GM18951 (cell line): Measurements from ENCODE around the gene C2orf81.
"Not testable (repeated sequence)": the region's sequence is repeated elsewhere in the genome, so short reads cannot be mapped to it uniquely, and the experiment has no call there.

Experiments used
- POLR2A ChIP-seq: IDR thresholded peaks from 4 replicates; pipeline ENCODE4 v1.6.1; 2011; ENCODE audit warnings: mild to moderate bottlenecking; ENCODE audit not compliant: insufficient read length, insufficient read depth; ENCODE audit errors: extremely low read depth
- in situ Hi-C: fragments of 300-500 bp; cut with MboI; formaldehyde crosslinking; loops from one replicate; pipeline ENCODE4 v1.12.0; 2022; ENCODE audit warnings: low sequenced_read_pairs, mixed read lengths, inconsistent platforms; ENCODE audit not compliant: unreplicated experiment

C2orf81 gene

GRCh38 chr2:74423231-74424095 is 2.0 kb upstream of the C2orf81 start:
- in situ Hi-C loops = no loop called here
- no peak for TF ChIP-seq POLR2A

DNA sequence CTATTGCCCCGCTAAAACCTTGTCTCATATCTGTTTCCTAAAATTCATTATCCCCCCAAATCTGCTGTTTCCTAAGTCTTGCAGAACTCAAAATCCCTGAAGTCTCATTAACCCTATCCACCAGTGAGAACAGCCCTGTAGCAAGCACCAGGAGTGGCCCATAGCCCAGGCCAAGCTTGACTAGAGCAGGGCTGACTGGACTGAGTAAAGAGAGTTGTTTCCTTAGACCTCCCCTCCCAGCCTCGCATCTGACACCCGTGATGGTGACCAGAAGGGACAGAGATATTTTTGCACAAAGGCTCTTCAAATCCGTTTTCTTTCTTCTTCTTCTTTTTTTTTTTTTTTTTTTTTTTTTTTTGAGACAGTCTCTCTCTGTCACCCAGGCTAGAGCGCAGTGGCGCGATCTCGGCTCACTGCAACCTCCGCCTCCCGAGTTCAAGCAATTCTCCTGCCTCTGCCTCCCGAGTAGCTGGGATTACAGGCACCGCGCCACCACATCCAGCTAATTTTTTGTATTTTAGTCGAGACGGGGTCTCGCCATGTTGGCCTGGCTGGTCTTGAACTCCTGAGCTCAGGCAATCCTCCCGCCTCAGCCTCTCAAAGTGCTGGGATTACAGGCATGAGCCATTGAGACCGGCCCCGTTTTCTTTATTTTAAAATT is 846 bp downstream of the C2orf81 start:
- in situ Hi-C loops = not testable (repeated sequence)

- in situ Hi-C loops = no loop called here
- no peak for TF ChIP-seq POLR2A
Observed at GRCh38 chr2:74420006-74420405, 1.4 kb downstream of the C2orf81 start.

DNA sequence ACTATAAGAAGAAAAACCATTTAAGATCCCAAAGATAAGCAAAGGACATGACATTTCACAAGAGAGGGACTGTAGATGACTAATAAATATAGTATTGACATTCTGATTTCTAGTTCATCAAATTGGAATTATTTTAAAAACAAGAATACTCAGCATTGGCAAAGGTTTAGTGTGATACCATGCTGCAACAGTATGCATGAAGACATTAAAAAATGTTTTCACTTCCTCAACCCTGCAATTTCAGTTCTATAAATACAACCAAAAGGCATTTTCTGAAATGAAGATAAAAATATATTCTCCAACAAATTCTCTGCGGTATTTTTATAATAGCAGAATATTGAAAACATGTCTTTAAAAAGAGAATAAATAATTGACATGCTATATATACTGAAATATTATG is 2.1 kb downstream of the C2orf81 start:
- no peak for TF ChIP-seq POLR2A
- in situ Hi-C loops = no loop called here

- in situ Hi-C loops = no loop called here
Observed at GRCh38 chr2:74418312-74418711, 3.1 kb downstream of the C2orf81 start.

GRCh38 chr2:74417763-74418162 is 3.7 kb downstream of the C2orf81 start:
- no peak for TF ChIP-seq POLR2A
- in situ Hi-C loops = no loop called here

More at GRCh38 chr2:74418312-74418711, 3.1 kb downstream of the C2orf81 start:
- no peak for TF ChIP-seq POLR2A

GRCh38 chr2:74417197-74417596 is 4.2 kb downstream of the C2orf81 start:
- TF ChIP-seq POLR2A = no peak
- in situ Hi-C loops = no loop called here

- in situ Hi-C loops = no loop called here
- TF ChIP-seq POLR2A = no peak
Observed at GRCh38 chr2:74416778-74417177, 4.6 kb downstream of the C2orf81 start.

- in situ Hi-C loops = no loop called here
- no peak for TF ChIP-seq POLR2A
Observed at GRCh38 chr2:74415762-74416395, 5.5 kb downstream of the C2orf81 start.

DNA sequence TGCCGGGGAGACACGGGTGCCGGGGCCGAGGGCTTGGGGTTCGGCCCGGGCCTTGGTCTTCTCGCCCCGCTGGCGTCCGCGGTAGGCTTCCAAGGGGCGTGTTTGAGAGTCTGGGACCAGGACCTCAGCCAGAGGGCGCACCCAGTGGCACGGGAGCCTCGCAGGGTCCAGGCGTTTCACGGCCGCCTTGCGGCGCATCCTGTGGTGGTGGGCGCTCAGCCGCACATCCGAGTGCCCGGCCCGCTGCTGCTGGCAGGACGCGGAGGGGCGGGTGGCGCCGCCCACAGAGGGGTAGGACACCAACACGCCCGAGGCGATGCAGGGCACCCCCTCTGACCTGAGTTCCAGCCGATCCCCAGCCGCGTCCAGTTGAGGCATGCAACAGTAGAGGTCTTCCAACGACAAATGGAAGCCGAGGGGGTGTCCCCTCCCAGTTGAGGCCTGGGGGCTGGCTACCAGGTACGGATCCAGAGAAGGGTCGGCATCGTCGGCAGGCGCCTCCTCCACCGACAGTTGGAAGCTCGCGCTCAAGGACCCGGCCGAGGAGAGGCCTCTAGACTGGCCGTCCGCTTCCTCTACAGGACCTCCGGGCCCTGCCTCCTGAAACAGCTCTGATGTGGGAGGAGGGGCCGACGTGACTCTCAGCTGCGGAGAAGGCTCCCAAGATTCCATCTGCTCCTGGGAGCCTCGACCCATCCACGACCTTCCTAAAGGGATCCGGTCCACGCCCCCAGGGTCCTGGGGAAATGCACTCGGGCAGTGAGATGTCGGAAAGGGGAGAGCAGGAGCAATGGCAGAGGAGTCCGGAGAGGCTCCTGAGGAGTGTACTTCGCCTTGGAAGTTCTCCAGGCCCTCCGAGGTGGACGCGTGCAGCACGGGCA is 6.3 kb downstream of the C2orf81 start:
- no peak for TF ChIP-seq POLR2A
- in situ Hi-C loops = no loop called here

DNA sequence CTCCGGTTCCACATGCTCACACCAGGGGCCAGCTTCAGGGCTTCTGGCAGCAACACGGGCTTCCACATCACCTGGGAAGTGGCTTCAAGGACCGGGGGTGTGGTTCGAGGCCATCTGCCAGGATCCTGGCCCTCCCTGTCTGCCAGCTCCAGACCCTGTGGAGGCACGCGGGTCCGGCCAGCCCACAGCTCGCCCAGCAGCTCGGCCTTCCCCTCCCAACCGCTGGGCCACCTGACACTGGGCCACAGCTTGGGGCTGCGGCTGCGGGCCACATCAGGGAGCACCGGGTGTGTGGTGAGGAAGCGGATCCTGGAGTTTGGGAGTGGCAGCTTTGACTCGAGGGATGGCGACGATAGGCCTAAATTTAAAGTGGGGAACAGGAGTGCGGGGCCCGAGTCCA is 7.0 kb downstream of the C2orf81 start:
- in situ Hi-C loops = no loop called here
- TF ChIP-seq POLR2A = no peak

GRCh38 chr2:74413001-74413698 is 8.3 kb downstream of the C2orf81 start:
- in situ Hi-C loops = no loop called here

More at GRCh38 chr2:74413001-74413698, 8.3 kb downstream of the C2orf81 start:
- TF ChIP-seq POLR2A = no peak
